ENCODE results near the gene DMD.

GRCh38 chrX:32929040-32929439, 282.3 kb downstream of the DMD start:
- TF ChIP-seq EZH2phosphoT487 (IDR thresholded peaks at IDR 0.05; ENCODE audit: insufficient read depth, low read depth): no peak
- no peak for TF ChIP-seq EZH2 (IDR thresholded peaks at IDR 0.05; ENCODE audit: insufficient read depth, poor library complexity, severe bottlenecking)

Measured in GM23248 (cell line).